ENCODE measurements around the gene PI16. TPM values are rescaled to one million over a fixed set of nuclear protein-coding genes. Genes with fewer than 3 reads are reported as not detected.

Gene PI16
- total RNA-seq, 1 donor from 2014 or later = 33.5 TPM

DNA sequence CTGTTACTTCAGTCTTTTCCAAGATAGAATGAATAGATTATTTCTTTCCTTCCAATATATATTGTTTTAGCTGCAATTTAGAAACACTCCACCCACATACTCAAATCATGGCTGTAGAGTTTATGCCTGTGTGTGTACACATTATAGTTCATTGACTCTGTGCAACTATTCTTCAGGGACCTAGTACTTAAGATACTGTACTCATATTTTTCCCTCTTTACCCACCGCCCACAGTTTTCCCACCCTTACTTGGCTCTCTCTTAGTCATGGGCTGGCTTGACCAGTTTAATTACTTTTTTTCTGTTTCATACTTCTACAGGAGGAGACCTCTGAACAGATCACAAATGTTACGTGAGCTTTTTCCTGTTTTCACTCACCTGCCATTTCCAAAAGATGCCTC lies 38.4 kb upstream of the PI16 start:
- Histone ChIP-seq H3K9me3 (no peaks in the 10 kb centered on the region), H3K27me3 (no peaks in the 10 kb centered on the region), H3K27ac (peak overlapping the region; percentile 80 to 88), H3K36me3 (peaks cover 40 to 55% of the 10 kb centered on the region in 2 donors), H3K4me1 (peaks cover 6 to 33% of the 10 kb centered on the region in 2 donors), H3K4me3 (no peak overlapping the region)
- TF ChIP-seq, protein P1, sequence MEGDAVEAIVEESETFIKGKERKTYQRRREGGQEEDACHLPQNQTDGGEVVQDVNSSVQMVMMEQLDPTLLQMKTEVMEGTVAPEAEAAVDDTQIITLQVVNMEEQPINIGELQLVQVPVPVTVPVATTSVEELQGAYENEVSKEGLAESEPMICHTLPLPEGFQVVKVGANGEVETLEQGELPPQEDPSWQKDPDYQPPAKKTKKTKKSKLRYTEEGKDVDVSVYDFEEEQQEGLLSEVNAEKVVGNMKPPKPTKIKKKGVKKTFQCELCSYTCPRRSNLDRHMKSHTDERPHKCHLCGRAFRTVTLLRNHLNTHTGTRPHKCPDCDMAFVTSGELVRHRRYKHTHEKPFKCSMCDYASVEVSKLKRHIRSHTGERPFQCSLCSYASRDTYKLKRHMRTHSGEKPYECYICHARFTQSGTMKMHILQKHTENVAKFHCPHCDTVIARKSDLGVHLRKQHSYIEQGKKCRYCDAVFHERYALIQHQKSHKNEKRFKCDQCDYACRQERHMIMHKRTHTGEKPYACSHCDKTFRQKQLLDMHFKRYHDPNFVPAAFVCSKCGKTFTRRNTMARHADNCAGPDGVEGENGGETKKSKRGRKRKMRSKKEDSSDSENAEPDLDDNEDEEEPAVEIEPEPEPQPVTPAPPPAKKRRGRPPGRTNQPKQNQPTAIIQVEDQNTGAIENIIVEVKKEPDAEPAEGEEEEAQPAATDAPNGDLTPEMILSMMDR (IDR thresholded peaks at IDR 0.05) = no peak
- DNase-seq (ENCODE audit: low spot score in 2 of 2) = no peak
- intact Hi-C loops (cut with DNase I) = loop anchor here (5.0 kb wide), 1 partner anchor 66 kb away; no protein-coding TSS in a partner anchor

GRCh38 chr6:36917541-36918193 lies 36.9 kb upstream of the PI16 start:
- peaks cover 31 to 55% of the 10 kb centered on the region in 2 donors for H3K36me3 ChIP-seq
- no peaks in the 10 kb centered on the region for H3K9me3 ChIP-seq
- H3K27me3 ChIP-seq = no peaks in the 10 kb centered on the region
- H3K27ac ChIP-seq = peak overlapping the region; percentile 80 to 88
- DNase-seq (ENCODE audit: low spot score in 2 of 2) = peak in 1 of 2 donors; percentile 83
- no peak overlapping the region for H3K4me3 ChIP-seq
- H3K4me1 ChIP-seq = peaks cover 6 to 33% of the 10 kb centered on the region in 2 donors
- intact Hi-C loops (cut with DNase I) = loop anchor here (1.0 to 5.0 kb wide), 2 partner anchors 9 to 65 kb away; no protein-coding TSS in a partner anchor
- TF ChIP-seq, protein P1 (IDR thresholded peaks at IDR 0.05) = no peak

- no peaks in the 10 kb centered on the region for H3K9me3 ChIP-seq
- peak overlapping the region in 1 of 2 donors; percentile 42 for H3K27ac ChIP-seq
- H3K4me1 ChIP-seq = peaks cover 6 to 33% of the 10 kb centered on the region in 2 donors
- no peak overlapping the region for H3K4me3 ChIP-seq
- DNase-seq (ENCODE audit: low spot score in 2 of 2) = no peak
- intact Hi-C loops (cut with DNase I) = no loop called here
- H3K27me3 ChIP-seq = no peaks in the 10 kb centered on the region
- peaks cover 39 to 55% of the 10 kb centered on the region in 2 donors for H3K36me3 ChIP-seq
- TF ChIP-seq, protein P1 (IDR thresholded peaks at IDR 0.05) = no peak
Observed at GRCh38 chr6:36920049-36920448, 34.5 kb upstream of the PI16 start.

DNA sequence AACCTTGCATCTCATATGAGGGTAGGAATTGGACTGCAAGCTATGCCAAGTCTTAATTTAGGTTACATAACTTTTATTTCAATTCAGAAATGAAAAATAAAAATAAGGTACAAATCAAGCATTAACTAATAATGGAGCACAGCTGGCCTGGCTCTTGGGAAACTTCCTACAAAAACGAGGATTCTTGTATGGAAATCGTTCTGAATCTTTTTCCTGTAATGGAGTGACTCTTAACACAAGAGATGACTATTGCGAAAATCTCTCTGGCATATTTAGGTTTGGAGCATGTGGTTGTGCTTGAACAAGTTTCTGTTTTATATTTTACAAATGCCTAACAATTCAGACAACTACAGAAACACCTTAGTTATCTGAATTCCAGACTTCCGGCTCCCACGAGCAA lies 34.0 kb upstream of the PI16 start:
- TF ChIP-seq, protein P1 (IDR thresholded peaks at IDR 0.05) = no peak
- Histone ChIP-seq H3K4me3 (no peak overlapping the region), H3K27ac (peak overlapping the region in 1 of 2 donors; percentile 42), H3K27me3 (no peaks in the 10 kb centered on the region), H3K9me3 (no peaks in the 10 kb centered on the region), H3K4me1 (peaks cover 6 to 33% of the 10 kb centered on the region in 2 donors), H3K36me3 (peaks cover 38 to 52% of the 10 kb centered on the region in 2 donors)
- intact Hi-C loops (cut with DNase I) = no loop called here
- DNase-seq (ENCODE audit: low spot score in 2 of 2) = no peak

GRCh38 chr6:36924131-36924530 lies 30.4 kb upstream of the PI16 start:
- Histone ChIP-seq H3K36me3 (peaks cover 36 to 45% of the 10 kb centered on the region in 2 donors), H3K4me1 (peaks cover 0 to 7% of the 10 kb centered on the region in 2 donors), H3K4me3 (no peak overlapping the region), H3K9me3 (no peaks in the 10 kb centered on the region), H3K27me3 (no peaks in the 10 kb centered on the region), H3K27ac (no peak overlapping the region)
- intact Hi-C loops (cut with DNase I) = no loop called here
- no peak for DNase-seq (ENCODE audit: low spot score in 2 of 2)
- TF ChIP-seq, protein P1 (IDR thresholded peaks at IDR 0.05) = no peak

Data from ascending aorta (tissue), 2 donors.